HG03045 (cell line): Measurements from ENCODE around the gene ZNF225.
A peak's percentile ranks its signal among the peaks of the same experiment; 100 is the strongest.
"Not testable (repeated sequence)": the region's sequence is repeated elsewhere in the genome, so short reads cannot be mapped to it uniquely, and the experiment has no call there.

Experiments
- ATAC-seq: cut with Tn5 transposase; IDR thresholded peaks from one replicate; pipeline ENCODE4 v1.9.1; 2021; ENCODE audit warnings: mild to moderate bottlenecking, moderate library complexity; ENCODE audit not compliant: unreplicated experiment

The ZNF225 gene

GRCh38 chr19:44113138-44113783 is at the start of gene ZNF225:
ZNF225 (plus strand) TSS chr19:44113399; CDS start chr19:44115828, 2,429 bp downstream.
- ATAC-seq: peak; percentile 92

- no peak for ATAC-seq
Measured at GRCh38 chr19:44066305-44066704, 46.9 kb upstream of the ZNF225 start.

GRCh38 chr19:44069415-44069814 is 43.8 kb upstream of the ZNF225 start:
- ATAC-seq: no peak

- ATAC-seq: peak; percentile 81
Measured at GRCh38 chr19:44071824-44072542, 41.2 kb upstream of the ZNF225 start, which contains the start of gene ZNF284. ZNF284 (plus strand) TSS chr19:44072159; CDS start chr19:44076390, 4,231 bp downstream.

- no peak for ATAC-seq
Measured at GRCh38 chr19:44072543-44073401, 40.4 kb upstream of the ZNF225 start.

GRCh38 chr19:44076325-44076724 is 36.9 kb upstream of the ZNF225 start:
- ATAC-seq: no peak

GRCh38 chr19:44092108-44092507 is 21.1 kb upstream of the ZNF225 start:
- ATAC-seq: no peak

- peak; percentile 82 for ATAC-seq
Measured at GRCh38 chr19:44093931-44094765, 19.1 kb upstream of the ZNF225 start, which contains the start of gene ZNF224. ZNF224 (plus strand) TSS chr19:44094361; CDS start chr19:44097874, 3,513 bp downstream.

GRCh38 chr19:44107751-44108150 is 5.4 kb upstream of the ZNF225 start:
- ATAC-seq: no peak

GRCh38 chr19:44109458-44109857 is 3.7 kb upstream of the ZNF225 start:
- no peak for ATAC-seq

GRCh38 chr19:44111910-44112463 is 1.2 kb upstream of the ZNF225 start:
- no peak for ATAC-seq

GRCh38 chr19:44112802-44113137 is 429 bp upstream of the ZNF225 start:
- no peak for ATAC-seq

GRCh38 chr19:44113784-44114390 is 688 bp downstream of the ZNF225 start:
- ATAC-seq: peak; percentile 10

- not testable (repeated sequence) for ATAC-seq
Measured at GRCh38 chr19:44121162-44121561, 8.0 kb downstream of the ZNF225 start.

- ATAC-seq: no peak
Measured at GRCh38 chr19:44131955-44132354, 18.8 kb downstream of the ZNF225 start.

GRCh38 chr19:44141191-44142058 is 28.2 kb downstream of the ZNF225 start, which contains the start of gene ZNF234:
ZNF234 (plus strand) TSS chr19:44141554; CDS start chr19:44144633, 3,079 bp downstream.
- peak; percentile 66 for ATAC-seq

- no peak for ATAC-seq
Measured at GRCh38 chr19:44142059-44142433, 28.8 kb downstream of the ZNF225 start.

GRCh38 chr19:44149776-44150175 is 36.6 kb downstream of the ZNF225 start:
- ATAC-seq: no peak

- ATAC-seq: no peak
Measured at GRCh38 chr19:44151491-44151890, 38.3 kb downstream of the ZNF225 start.
